ENCODE data around the gene CNDP1.

CNDP1 gene

GRCh38 chr18:74506448-74507084, 27.7 kb upstream of the CNDP1 start:
- DNase-seq (ENCODE audit: extremely low read depth in 1 of 2, low read depth in 1 of 2) = no peak

- no peak for DNase-seq (ENCODE audit: extremely low read depth in 1 of 2, low read depth in 1 of 2)
Measured at GRCh38 chr18:74507097-74507881, 27.0 kb upstream of the CNDP1 start.

DNA sequence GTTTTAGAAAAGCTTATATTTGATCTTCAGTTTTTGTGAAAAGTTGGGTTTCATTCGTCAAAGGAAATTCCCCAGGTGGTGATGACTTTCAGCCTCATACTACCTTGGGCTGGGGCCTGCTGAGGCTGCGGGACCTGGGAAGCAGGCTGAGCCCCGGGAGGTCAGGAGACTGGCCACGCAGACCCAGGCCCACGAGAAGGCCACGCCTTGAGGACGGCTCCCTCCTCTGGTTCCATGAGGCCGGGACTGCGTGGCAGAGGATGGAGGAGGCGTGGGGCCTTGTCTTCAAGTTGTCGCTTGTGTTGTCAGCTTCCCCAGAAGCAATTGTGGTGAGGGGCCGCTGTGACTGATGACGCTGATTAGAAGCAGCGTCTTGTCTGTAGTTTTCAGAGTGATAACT, 26.4 kb upstream of the CNDP1 start:
- no peak for DNase-seq (ENCODE audit: extremely low read depth in 1 of 2, low read depth in 1 of 2)

- no peak for DNase-seq (ENCODE audit: extremely low read depth in 1 of 2, low read depth in 1 of 2)
Measured at GRCh38 chr18:74508366-74508765, 25.9 kb upstream of the CNDP1 start.

DNA sequence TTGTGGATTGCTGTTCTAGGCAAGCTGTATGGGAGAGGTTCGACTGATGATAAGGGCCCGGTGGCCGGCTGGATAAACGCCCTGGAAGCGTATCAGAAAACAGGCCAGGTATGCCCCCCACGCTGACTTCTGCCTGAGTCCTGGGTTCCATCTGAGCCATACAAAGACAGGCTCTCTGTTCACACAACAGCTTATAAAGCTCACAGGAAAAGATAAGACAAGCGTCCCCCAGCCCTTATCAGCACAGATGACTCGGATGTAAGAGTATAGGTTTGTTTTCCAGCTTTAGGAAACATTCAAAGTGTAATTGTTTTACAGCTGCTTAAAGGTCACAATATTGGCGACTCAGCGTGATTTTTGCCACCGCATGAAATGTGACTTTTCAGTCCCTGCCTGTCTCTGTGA, 25.5 kb upstream of the CNDP1 start:
- no peak for DNase-seq (ENCODE audit: extremely low read depth in 1 of 2, low read depth in 1 of 2)

- no peak for DNase-seq (ENCODE audit: extremely low read depth in 1 of 2, low read depth in 1 of 2)
Measured at GRCh38 chr18:74509856-74510769, 24.2 kb upstream of the CNDP1 start.

GRCh38 chr18:74510770-74511095, 23.6 kb upstream of the CNDP1 start:
- no peak for DNase-seq (ENCODE audit: extremely low read depth in 1 of 2, low read depth in 1 of 2)

- no peak for DNase-seq (ENCODE audit: extremely low read depth in 1 of 2, low read depth in 1 of 2)
Measured at GRCh38 chr18:74511823-74512222, 22.5 kb upstream of the CNDP1 start.

DNA sequence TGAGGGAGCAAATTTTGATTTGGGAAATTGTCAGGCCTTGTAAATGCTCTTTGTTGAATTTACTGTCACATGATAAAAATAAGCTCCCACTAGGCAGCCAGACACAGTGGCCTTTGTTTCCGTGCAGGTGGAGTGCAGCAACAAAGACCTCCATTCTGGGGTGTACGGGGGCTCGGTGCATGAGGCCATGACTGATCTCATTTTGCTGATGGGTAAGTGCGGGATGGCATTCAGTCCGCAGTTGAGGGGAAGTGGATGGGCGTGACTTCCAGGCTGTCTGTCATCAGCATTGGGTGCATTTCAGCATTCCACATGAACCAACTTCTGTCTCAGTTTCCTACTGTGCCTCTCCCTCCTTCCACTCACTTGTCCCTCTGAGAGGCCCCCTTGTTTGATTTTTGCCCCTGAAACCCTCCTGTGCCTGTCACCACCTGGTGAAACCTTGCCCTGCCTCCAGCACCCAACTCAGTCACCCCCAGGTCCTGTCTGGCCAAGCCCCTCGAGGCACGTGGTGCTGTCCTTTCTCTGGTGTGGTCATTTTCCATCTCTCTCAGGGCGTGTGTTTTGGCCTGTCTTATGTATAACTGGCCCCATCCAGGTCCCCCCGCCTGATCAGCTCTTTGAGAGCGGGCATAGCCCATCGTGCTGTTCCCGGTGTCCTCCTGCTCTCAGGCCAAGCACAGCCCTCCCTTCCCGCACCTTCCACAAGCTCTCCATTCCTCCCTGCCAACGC, 21.8 kb upstream of the CNDP1 start:
- DNase-seq (ENCODE audit: extremely low read depth in 1 of 2, low read depth in 1 of 2) = no peak

DNA sequence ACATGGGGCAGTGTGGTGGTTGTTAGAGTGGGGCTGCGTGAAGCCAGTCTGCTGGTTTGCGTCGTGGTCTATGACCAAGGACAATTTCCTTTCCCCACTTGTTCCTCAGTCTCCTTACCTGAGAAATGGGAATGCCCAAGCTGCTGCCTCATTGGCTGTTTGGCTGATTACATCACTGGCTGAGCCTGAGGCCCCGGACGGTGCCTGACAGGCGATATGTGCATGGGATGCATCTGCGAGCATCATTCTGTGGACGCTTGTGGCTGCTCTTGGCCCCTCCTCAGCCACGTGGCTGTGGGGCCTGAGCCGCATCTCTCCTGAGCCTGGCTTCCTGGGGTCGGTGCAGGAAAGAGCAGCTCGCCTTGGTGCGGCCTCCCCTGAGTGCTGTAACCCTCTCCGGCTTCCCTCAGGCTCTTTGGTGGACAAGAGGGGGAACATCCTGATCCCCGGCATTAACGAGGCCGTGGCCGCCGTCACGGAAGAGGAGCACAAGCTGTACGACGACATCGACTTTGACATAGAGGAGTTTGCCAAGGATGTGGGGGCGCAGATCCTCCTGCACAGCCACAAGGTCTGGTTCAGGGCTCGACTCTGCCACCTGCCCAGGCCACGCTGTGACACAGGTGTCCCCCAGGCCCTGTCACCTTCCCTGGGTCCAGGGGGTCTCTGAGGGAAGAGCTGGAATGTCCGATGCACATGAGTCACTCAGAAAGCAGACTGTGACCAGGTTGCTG, 21.0 kb upstream of the CNDP1 start:
- no peak for DNase-seq (ENCODE audit: extremely low read depth in 1 of 2, low read depth in 1 of 2)

- no peak for DNase-seq (ENCODE audit: extremely low read depth in 1 of 2, low read depth in 1 of 2)
Measured at GRCh38 chr18:74513883-74514205, 20.5 kb upstream of the CNDP1 start.

- DNase-seq (ENCODE audit: extremely low read depth in 1 of 2, low read depth in 1 of 2) = no peak
Measured at GRCh38 chr18:74514860-74515495, 19.3 kb upstream of the CNDP1 start.

GRCh38 chr18:74515620-74516231, 18.6 kb upstream of the CNDP1 start:
- DNase-seq (ENCODE audit: extremely low read depth in 1 of 2, low read depth in 1 of 2) = no peak

DNA sequence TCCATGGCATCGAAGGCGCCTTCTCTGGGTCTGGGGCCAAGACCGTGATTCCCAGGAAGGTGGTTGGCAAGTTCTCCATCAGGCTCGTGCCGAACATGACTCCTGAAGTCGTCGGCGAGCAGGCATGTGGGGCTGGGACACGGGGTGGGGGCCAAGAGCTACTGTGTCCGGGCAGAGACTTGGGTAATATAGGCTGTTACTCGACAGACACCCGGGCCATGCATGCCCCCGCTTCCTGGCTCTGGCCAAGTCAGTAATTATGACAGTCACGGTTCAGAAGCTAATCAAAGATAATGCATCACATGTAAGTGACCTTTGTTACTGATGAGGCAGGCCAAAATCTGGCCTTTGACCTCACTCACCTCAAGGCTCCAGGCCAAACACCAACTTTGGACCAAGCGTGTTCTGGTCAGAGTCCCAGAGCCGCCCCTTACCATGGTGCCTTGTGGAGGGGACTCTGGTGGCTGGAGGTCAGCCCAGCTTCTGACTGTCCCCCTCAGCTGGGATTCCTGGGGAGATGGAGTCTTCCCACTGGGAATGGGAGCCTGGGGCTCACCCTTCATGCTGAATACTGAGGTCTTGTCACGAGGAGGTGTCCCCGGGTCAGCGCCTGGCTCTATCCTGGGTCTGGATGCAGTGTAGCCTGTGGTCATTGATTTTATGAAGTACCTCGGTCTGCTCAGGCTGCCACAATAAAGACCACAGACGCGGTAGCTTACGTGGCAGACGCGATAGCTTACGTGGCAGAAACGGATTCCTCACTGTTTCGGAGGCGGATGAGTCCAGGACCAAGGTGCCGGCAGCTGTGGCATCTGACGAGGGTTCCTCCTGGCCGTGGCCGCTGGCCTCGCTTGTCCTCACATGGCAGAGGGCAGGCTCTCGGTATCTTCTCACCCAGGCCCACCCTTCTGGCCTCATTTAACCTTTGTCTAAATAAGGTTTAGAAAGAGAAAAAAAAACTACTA, 17.7 kb upstream of the CNDP1 start:
- no peak for DNase-seq (ENCODE audit: extremely low read depth in 1 of 2, low read depth in 1 of 2)

GRCh38 chr18:74517236-74517630, 17.1 kb upstream of the CNDP1 start:
- DNase-seq (ENCODE audit: extremely low read depth in 1 of 2, low read depth in 1 of 2) = no peak

DNA sequence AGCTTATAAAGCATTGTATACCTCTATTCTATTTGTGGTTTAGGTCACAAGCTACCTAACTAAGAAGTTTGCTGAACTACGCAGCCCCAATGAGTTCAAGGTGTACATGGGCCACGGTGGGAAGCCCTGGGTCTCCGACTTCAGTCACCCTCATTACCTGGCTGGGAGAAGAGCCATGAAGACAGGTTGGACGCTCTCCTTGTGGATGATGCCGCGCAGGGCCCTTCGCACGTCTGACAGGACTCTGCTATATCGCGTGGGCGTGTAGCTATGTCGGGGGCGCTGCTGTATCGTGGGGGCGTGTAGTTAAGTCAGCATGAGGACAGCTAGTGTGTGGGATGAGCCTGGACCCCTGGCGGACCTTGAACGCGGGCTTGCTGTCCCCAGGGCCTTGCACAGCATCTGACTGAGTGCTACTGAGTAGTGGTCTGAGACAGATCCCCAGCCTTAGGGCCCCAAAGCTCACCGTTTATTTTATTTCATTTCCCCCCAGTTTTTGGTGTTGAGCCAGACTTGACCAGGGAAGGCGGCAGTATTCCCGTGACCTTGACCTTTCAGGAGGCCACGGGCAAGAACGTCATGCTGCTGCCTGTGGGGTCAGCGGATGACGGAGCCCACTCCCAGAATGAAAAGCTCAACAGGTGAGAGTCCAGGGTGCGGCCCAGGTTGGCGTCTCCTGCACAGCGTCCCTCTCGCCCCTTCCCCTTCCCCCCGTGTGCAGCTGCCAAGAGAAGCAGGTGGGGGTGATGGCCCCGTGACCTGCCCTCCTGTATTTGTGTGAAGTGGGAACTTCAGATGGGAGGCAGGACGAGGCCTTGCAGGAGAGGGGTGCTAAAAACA, 15.6 kb upstream of the CNDP1 start:
- DNase-seq (ENCODE audit: extremely low read depth in 1 of 2, low read depth in 1 of 2) = no peak

DNA sequence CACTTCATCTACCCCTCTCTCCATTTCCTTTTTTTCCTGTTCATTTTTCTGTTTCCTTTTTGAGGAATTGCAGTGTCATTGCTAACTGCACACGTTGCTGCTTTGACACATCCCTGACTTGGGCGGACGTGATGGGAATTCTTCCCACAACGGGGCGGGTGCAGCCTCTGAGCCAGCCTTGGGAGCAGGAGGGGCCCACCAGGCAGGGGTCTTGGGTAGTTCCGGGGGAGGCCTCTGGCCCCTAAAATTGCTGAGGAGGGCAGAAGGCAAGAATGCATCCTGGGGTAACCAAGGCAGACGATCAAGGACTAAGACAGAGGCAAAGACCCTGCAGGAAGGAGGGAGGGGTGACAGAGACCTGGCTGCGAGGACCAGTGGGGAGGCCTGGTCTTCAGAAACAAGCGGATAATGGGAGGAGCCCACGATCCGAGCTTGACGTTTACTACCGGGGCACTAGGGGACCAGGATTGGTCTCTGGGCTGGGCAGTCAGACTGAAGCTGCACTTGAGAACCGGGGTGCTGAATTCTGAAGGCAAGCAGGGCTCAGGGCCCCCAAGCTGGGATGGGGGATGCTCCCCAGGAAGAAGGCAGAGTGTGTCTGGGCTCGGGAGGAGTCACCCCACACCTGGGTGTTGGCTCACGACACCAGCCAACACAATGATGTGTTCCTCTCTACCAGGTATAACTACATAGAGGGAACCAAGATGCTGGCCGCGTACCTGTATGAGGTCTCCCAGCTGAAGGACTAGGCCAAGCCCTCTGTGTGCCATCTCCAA, 14.8 kb upstream of the CNDP1 start:
- no peak for DNase-seq (ENCODE audit: extremely low read depth in 1 of 2, low read depth in 1 of 2)

All from activated CD8-positive, alpha-beta memory T cell treated with anti-CD3 and anti-CD28 coated beads for 1 hour (primary cell).